Cardiac muscle cell (in vitro differentiated cells and primary cell): ENCODE data around the gene KNSTRN. TPM values are rescaled to one million over a fixed set of nuclear protein-coding genes. Genes with fewer than 3 reads are reported as not detected.

Source experiments
- DNase-seq, 2 donors: peaks; one replicate each; pipeline versions ENCODE4 v3.0.0 to v3.0.0-alpha.2; 2010 to 2017; ENCODE audit warnings: low read depth in 1 of 2, low spot score in 1 of 2
- H3K27ac ChIP-seq: fragments of 200-600 bp; sonication (generic); 2 replicates; pipeline ENCODE4 v1.5.1; 2016
- H3K27me3 ChIP-seq: fragments of 200-600 bp; sonication (generic); 2 replicates; pipeline ENCODE4 v1.6.0; 2016; ENCODE audit warnings: control low read depth
- H3K36me3 ChIP-seq: fragments of 200-600 bp; sonication (generic); 2 replicates; pipeline ENCODE4 v1.5.1; 2016; ENCODE audit warnings: control low read depth
- H3K4me1 ChIP-seq: fragments of 200-600 bp; sonication (generic); 2 replicates; pipeline ENCODE4 v1.8.1; 2017; ENCODE audit warnings: low read depth, mild to moderate bottlenecking, mixed run types
- H3K4me3 ChIP-seq: fragments of 200-600 bp; sonication (generic); 2 replicates; pipeline ENCODE4 v1.5.1; 2016; ENCODE audit warnings: mild to moderate bottlenecking
- H3K9me3 ChIP-seq: fragments of 200-600 bp; sonication (generic); 2 replicates; pipeline ENCODE4 v1.5.1; 2017; ENCODE audit warnings: low read depth, mild to moderate bottlenecking, control low read depth
- CTCF ChIP-seq: IDR thresholded peaks from 2 replicates; pipeline ENCODE4 v1.5.1; 2012; ENCODE audit warnings: low read depth, mild to moderate bottlenecking, low read length
- polyA plus RNA-seq: library from polyadenylated mRNA; unstranded; fragments of >200 nt; fragmentation: Nextera tagmentation; extraction: Ambion mirVana; gene quantifications from 2 replicates; pipeline ENCODE4 v1.2.1, GENCODE V29; 2016
- total RNA-seq: library from RNA; depleted of rRNA; stranded (reverse); fragments of >200 nt; gene quantifications from 2 replicates; pipeline ENCODE4 v1.2.3, GENCODE V29; 2016

Gene KNSTRN
- total and polyA plus RNA-seq, 2 experiments from 2014 or later = 23.0 to 84.3 TPM

GRCh38 chr15:40360015-40360414 lies 22.5 kb upstream of the KNSTRN start:
- TF ChIP-seq CTCF = no peak
- no peak for DNase-seq
- no peaks in the 10 kb centered on the region for H3K36me3 ChIP-seq
- peaks cover 11% of the 10 kb centered on the region for H3K27me3 ChIP-seq
- H3K4me1 ChIP-seq = peaks cover 4% of the 10 kb centered on the region
- H3K27ac ChIP-seq = no peak overlapping the region
- no peaks in the 10 kb centered on the region for H3K9me3 ChIP-seq
- no peak overlapping the region for H3K4me3 ChIP-seq

- Histone ChIP-seq H3K27ac (no peak overlapping the region), H3K36me3 (no peaks in the 10 kb centered on the region), H3K27me3 (peaks cover 11% of the 10 kb centered on the region), H3K4me3 (no peak overlapping the region), H3K4me1 (peaks cover 4% of the 10 kb centered on the region), H3K9me3 (no peaks in the 10 kb centered on the region)
- no peak for DNase-seq
- TF ChIP-seq CTCF = no peak
Observed at GRCh38 chr15:40361640-40362039, 20.9 kb upstream of the KNSTRN start.

- Histone ChIP-seq H3K27ac (no peak overlapping the region), H3K27me3 (peaks cover 16% of the 10 kb centered on the region), H3K4me1 (peaks cover 1% of the 10 kb centered on the region), H3K36me3 (no peaks in the 10 kb centered on the region), H3K9me3 (no peaks in the 10 kb centered on the region), H3K4me3 (no peak overlapping the region)
- DNase-seq = no peak
- no peak for TF ChIP-seq CTCF
Observed at GRCh38 chr15:40363611-40364010, 18.9 kb upstream of the KNSTRN start.

GRCh38 chr15:40364251-40364650 lies 18.3 kb upstream of the KNSTRN start:
- Histone ChIP-seq H3K27ac (no peak overlapping the region), H3K36me3 (no peaks in the 10 kb centered on the region), H3K9me3 (no peaks in the 10 kb centered on the region), H3K4me3 (no peak overlapping the region), H3K27me3 (peaks cover 16% of the 10 kb centered on the region), H3K4me1 (no peaks in the 10 kb centered on the region)
- no peak for TF ChIP-seq CTCF
- DNase-seq = no peak

GRCh38 chr15:40365016-40365415 lies 17.5 kb upstream of the KNSTRN start:
- peaks cover 17% of the 10 kb centered on the region for H3K27me3 ChIP-seq
- H3K36me3 ChIP-seq = no peaks in the 10 kb centered on the region
- H3K9me3 ChIP-seq = no peaks in the 10 kb centered on the region
- no peak overlapping the region for H3K27ac ChIP-seq
- no peak for DNase-seq
- H3K4me1 ChIP-seq = no peaks in the 10 kb centered on the region
- no peak for TF ChIP-seq CTCF
- H3K4me3 ChIP-seq = no peak overlapping the region
